Heart right ventricle (tissue), 16 donors: ENCODE data around the gene PRKAG2. TPM values are rescaled to one million over a fixed set of nuclear protein-coding genes. Genes with fewer than 3 reads are reported as not detected.

Experiments used
- ATAC-seq, 8 donors: fragments of 200-7000 bp; cut with Tn5 transposase; one replicate each; pipeline ENCODE4 v1.9.1; 2020; ENCODE audit warnings: mild to moderate bottlenecking in 8 of 8, moderate library complexity in 8 of 8, moderate number of reproducible peaks in 1 of 8
- DNase-seq, 2 donors: peaks; one replicate each; pipeline ENCODE4 v3.0.0-alpha.2; 2020
- H3K27ac ChIP-seq, 10 donors: fragments of 200-600 bp; sonication (generic) in 2 of 10; one replicate each; pipeline versions ENCODE4 v1.5.0 to v1.8.0; 2020 to 2022; ENCODE audit warnings: mild to moderate bottlenecking in 3 of 10
- H3K27me3 ChIP-seq, 7 donors: fragments of 200-600 bp; one replicate each; pipeline ENCODE4 v1.8.0; 2021 to 2022; ENCODE audit warnings: mild to moderate bottlenecking in 2 of 7
- H3K36me3 ChIP-seq, 9 donors: fragments of 200-600 bp; sonication (generic) in 1 of 9; one replicate each; pipeline versions ENCODE4 v1.5.0 to v1.8.0; 2020 to 2022; ENCODE audit warnings: mild to moderate bottlenecking in 2 of 9
- H3K4me1 ChIP-seq, 9 donors: fragments of 200-600 bp; sonication (generic) in 1 of 9; one replicate each; pipeline versions ENCODE4 v1.5.0 to v1.8.0; 2020 to 2022; ENCODE audit warnings: mild to moderate bottlenecking in 4 of 9
- H3K4me3 ChIP-seq, 10 donors: fragments of 200-600 bp; sonication (generic) in 2 of 10; one replicate each; pipeline versions ENCODE4 v1.5.0 to v1.8.0; 2020 to 2022; ENCODE audit warnings: mild to moderate bottlenecking in 7 of 10, moderate library complexity in 2 of 10
- H3K9me3 ChIP-seq, 11 donors: fragments of 200-600 bp in 10 of 11; sonication (generic) in 2 of 11; one replicate each; pipeline versions ENCODE4 v1.5.0 to v1.8.0; 2013 to 2022; ENCODE audit warnings: mild to moderate bottlenecking in 2 of 11, control low read depth in 1 of 11, moderate library complexity in 1 of 11
- WGBS, 2 donors: extraction: QIAGEN DNeasy Blood & Tissue Kit; methylation state at CpG; one replicate each; pipeline ENCODE4 v1.1.7; 2013; ENCODE audit warnings: inconsistent platforms in 1 of 2; 5-methylcytosine and 5-hydroxymethylcytosine counted together
- intact Hi-C, 10 donors: fragments of 100-400 bp; cut with DNase I; formaldehyde crosslinking; loops; one replicate each; pipeline versions ENCODE4 v1.11.1 to v1.14.2; 2022
- polyA plus RNA-seq, 2 donors: library from polyadenylated mRNA; stranded (reverse); fragments of 200-250 nt; gene quantifications; one replicate each; pipeline ENCODE4 v1.2.3, GENCODE V29; 2013
- total RNA-seq, 10 donors: library from RNA; stranded (reverse); fragmentation: NEBNext Ultra II Directional in 3 of 10; extraction: Animal tissue kit (Norgen Biotek cat#: 25700) in 3 of 10; gene quantifications; one replicate each; pipeline versions ENCODE4 v1.2.1 to v1.2.4, GENCODE V29; 2021 to 2023
- TF ChIP-seq, protein P1 (sequence below), 9 donors: fragments of 200-600 bp; sonication (generic) in 2 of 9; IDR thresholded peaks; one replicate each; pipeline versions ENCODE4 v1.5.0 to v1.8.0; 2021 to 2022; ENCODE audit warnings: antibody characterized with exemption in 9 of 9, mild to moderate bottlenecking in 5 of 9, moderate library complexity in 1 of 9
- donor health status: Arrhythmogenic right ventricular cardiomyopathy.
- donor health status: ischemic (EF 13 %, LVEDD 7.1; RV severe dilation, severe dysfunction).
- donor health status: healthy with polysubstance abuse.
- donor health status: DM: no; HTN: yes; CAD: no.
- donor health status: DM: no; HTN: no; CAD: no.
- donor health status: ischemic (EF 25% LVEDD 6.9; RV normal size, moderate dysfunction).
- donor health status: ischemic (EF 25% LVEDD 5.7; RV mildly dilated, moderate dysfunction).
- donor health status: healthy.
- donor health status: DM: yes; HTN: yes; CAD: no.
- donor health status: Ischemic cardiomyopathy.
- donor health status: ischemic (EF 35%, LVEDD 5.7; RV mildly dilated, moderate dysfunction).
- donor health status: nonischemic (EF 11% LVEDD 7.7; RV severe dilation, severe dysfunction).
- donor health status: DM: yes; HTN: yes; CAD: no.
- donor health status: PGD.
- donor health status: ischemic (EF 29% LVEDD 5.4; RV normal size, mild dysfunction).
- donor health status: nonischemic (EF 23%, LVEDD 6.1; RV moderate dilation, normal function).

PRKAG2 gene
- total and polyA plus RNA-seq, 12 donors, result 52.4 to 156 (median 114) TPM

- WGBS, 2 donors, result 20 to 24% methylated on average over 17 of the region's 17 CpGs
- H3K4me1 ChIP-seq, result peaks cover 0 to 53% (median 31%) of the 10 kb centered on the region in 9 donors
- H3K36me3 ChIP-seq, result no peaks in the 10 kb centered on the region
- ATAC-seq (no peak), DNase-seq (no peak)
- H3K27ac ChIP-seq, result peak overlapping the region; percentile 87 to 95 (median 93)
- H3K9me3 ChIP-seq, result peaks cover 0 to 10% (median 0%) of the 10 kb centered on the region in 11 donors
- H3K27me3 ChIP-seq, result no peaks in the 10 kb centered on the region
- H3K4me3 ChIP-seq, result peak overlapping the region; percentile 50 to 82 (median 66)
- intact Hi-C loops, result loop anchor here in 6 of 10 donors (2.0 to 10.0 kb wide), 8 partner anchors 56 to 126 kb away; no protein-coding TSS in a partner anchor
- TF ChIP-seq, protein P1, sequence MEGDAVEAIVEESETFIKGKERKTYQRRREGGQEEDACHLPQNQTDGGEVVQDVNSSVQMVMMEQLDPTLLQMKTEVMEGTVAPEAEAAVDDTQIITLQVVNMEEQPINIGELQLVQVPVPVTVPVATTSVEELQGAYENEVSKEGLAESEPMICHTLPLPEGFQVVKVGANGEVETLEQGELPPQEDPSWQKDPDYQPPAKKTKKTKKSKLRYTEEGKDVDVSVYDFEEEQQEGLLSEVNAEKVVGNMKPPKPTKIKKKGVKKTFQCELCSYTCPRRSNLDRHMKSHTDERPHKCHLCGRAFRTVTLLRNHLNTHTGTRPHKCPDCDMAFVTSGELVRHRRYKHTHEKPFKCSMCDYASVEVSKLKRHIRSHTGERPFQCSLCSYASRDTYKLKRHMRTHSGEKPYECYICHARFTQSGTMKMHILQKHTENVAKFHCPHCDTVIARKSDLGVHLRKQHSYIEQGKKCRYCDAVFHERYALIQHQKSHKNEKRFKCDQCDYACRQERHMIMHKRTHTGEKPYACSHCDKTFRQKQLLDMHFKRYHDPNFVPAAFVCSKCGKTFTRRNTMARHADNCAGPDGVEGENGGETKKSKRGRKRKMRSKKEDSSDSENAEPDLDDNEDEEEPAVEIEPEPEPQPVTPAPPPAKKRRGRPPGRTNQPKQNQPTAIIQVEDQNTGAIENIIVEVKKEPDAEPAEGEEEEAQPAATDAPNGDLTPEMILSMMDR (IDR thresholded peaks at IDR 0.05), result no peak
Observed at GRCh38 chr7:151630851-151631569, 245.9 kb downstream of the PRKAG2 start.

DNA sequence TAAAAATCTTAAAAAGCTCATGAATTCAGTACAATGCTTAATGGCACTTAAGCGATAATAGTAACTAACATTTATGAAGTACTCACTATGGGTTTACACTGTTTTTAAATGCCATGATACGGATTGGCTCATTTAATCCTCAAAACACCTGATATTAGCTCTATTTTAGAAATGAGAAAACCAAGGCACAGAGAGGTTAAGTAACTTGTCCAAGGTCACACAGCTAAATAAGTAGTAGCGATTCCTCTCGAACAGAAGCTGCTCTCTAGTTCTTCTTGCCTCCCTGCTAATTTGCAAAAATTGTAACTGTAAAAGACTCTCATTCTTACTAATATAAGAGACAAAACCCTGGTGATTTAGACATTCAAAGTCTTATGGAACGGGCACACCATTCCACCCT lies 246.6 kb downstream of the PRKAG2 start:
- intact Hi-C loops, result loop anchor here in 6 of 10 donors (2.0 to 10.0 kb wide), 8 partner anchors 57 to 127 kb away; no protein-coding TSS in a partner anchor
- peaks cover 0 to 10% (median 0%) of the 10 kb centered on the region in 11 donors for H3K9me3 ChIP-seq
- TF ChIP-seq, protein P1 (IDR thresholded peaks at IDR 0.05), result no peak
- peak overlapping the region in 4 of 10 donors; percentile 87 to 94 (median 91) for H3K27ac ChIP-seq
- DNase-seq, result no peak
- no peaks in the 10 kb centered on the region for H3K27me3 ChIP-seq
- H3K4me1 ChIP-seq, result peaks cover 0 to 58% (median 32%) of the 10 kb centered on the region in 9 donors
- ATAC-seq, result no peak
- 78 to 79% methylated on average over 5 of the region's 5 CpGs for WGBS, 2 donors
- peaks cover 0 to 5% (median 0%) of the 10 kb centered on the region in 9 donors for H3K36me3 ChIP-seq
- peak overlapping the region in 6 of 10 donors; percentile 64 to 82 (median 75) for H3K4me3 ChIP-seq

GRCh38 chr7:151629713-151630272 lies 247.1 kb downstream of the PRKAG2 start:
- peaks cover 0 to 7% (median 0%) of the 10 kb centered on the region in 9 donors for H3K36me3 ChIP-seq
- peak overlapping the region in 1 of 10 donors; percentile 79 for H3K4me3 ChIP-seq
- WGBS, 2 donors, result 66 to 76% methylated on average over 8 of the region's 8 CpGs
- intact Hi-C loops, result loop anchor here (2.0 to 10.0 kb wide), 14 partner anchors 58 to 175 kb away; no protein-coding TSS in a partner anchor
- peaks cover 0 to 10% (median 0%) of the 10 kb centered on the region in 11 donors for H3K9me3 ChIP-seq
- no peak for ATAC-seq
- DNase-seq, result no peak
- H3K4me1 ChIP-seq, result peaks cover 0 to 59% (median 32%) of the 10 kb centered on the region in 9 donors
- H3K27ac ChIP-seq, result peak overlapping the region in 3 of 10 donors; percentile 90 to 94 (median 92)
- TF ChIP-seq, protein P1 (IDR thresholded peaks at IDR 0.05), result no peak
- H3K27me3 ChIP-seq, result no peaks in the 10 kb centered on the region

- Histone ChIP-seq H3K36me3 (peaks cover 0 to 7% (median 0%) of the 10 kb centered on the region in 9 donors), H3K27me3 (no peaks in the 10 kb centered on the region), H3K27ac (peak overlapping the region in 6 of 10 donors; percentile 10 to 94 (median 73)), H3K4me3 (no peak overlapping the region), H3K9me3 (peaks cover 0 to 10% (median 0%) of the 10 kb centered on the region in 11 donors), H3K4me1 (peaks cover 0 to 67% (median 37%) of the 10 kb centered on the region in 9 donors)
- 53 to 67% methylated on average over 17 of the region's 17 CpGs for WGBS, 2 donors
- TF ChIP-seq, protein P1 (IDR thresholded peaks at IDR 0.05), result no peak
- no peak for ATAC-seq
- intact Hi-C loops, result loop anchor here in 7 of 10 donors (5.0 to 10.0 kb wide), 9 partner anchors 73 to 174 kb away; no protein-coding TSS in a partner anchor
- no peak for DNase-seq
Observed at GRCh38 chr7:151628846-151629604, 247.9 kb downstream of the PRKAG2 start.
